A549 (cell line): ENCODE data around the gene LRRC8C. TPM values are rescaled to one million over a fixed set of nuclear protein-coding genes. Genes with fewer than 3 reads are reported as not detected.

ENCODE experiments used
- ATAC-seq, 2 experiments: fragments of 200-7000 bp in 1 of 2; fragments of >200 bp in 1 of 2; cut with Nextera tagmentation in 1 of 2; cut with Tn5 transposase in 1 of 2; 3 replicates each; pipeline versions ENCODE4 v1.8.0 to v1.9.1; 2018 to 2020; ENCODE audit warnings: mild to moderate bottlenecking in 1 of 2, moderate library complexity in 1 of 2
- CTCF ChIA-PET: fragments of 300-600 bp; sonication (Branson Sonifier 250); formaldehyde crosslinking; extraction: SDS; loops from one replicate; lab custom pipeline; 2021; ENCODE audit warnings: antibody characterized with exemption, inconsistent platforms; lab: Yijun Ruan, JAX
- POLR2A ChIA-PET: fragments of 350-600 bp; formaldehyde crosslinking; extraction: SDS; loops from one replicate; lab custom pipeline; 2021; ENCODE audit warnings: antibody characterized with exemption, inconsistent platforms; lab: Yijun Ruan, JAX
- DNase-seq, 2 experiments: peaks; one replicate each; pipeline versions ENCODE4 v3.0.0 to v3.0.0-alpha.2; 2011 to 2016; ENCODE audit warnings: low read depth in 1 of 2, low spot score in 1 of 2
- FAIRE-seq: peaks from 2 replicates; lab custom pipeline; 2011; peaks lifted over from hg19 to GRCh38; lab: Jason Lieb, UNC
- H3K27ac ChIP-seq, 2 experiments: fragments of >200 bp; sonication (Bioruptor Twin); formaldehyde crosslinking; 3 replicates each; pipeline ENCODE4 v1.5.1; 2016 to 2017
- H3K4me1 ChIP-seq: fragments of >200 bp; sonication (Bioruptor Twin); formaldehyde crosslinking; 3 replicates; pipeline ENCODE4 v1.6.1; 2016
- H3K4me2 ChIP-seq: fragments of >200 bp; sonication (Bioruptor Twin); formaldehyde crosslinking; 3 replicates; pipeline ENCODE4 v1.6.1; 2016
- H3K4me3 ChIP-seq: fragments of >200 bp; sonication (Bioruptor Twin); formaldehyde crosslinking; 3 replicates; pipeline ENCODE4 v1.5.1; 2016
- H3K9me3 ChIP-seq: fragments of >200 bp; sonication (Bioruptor Twin); formaldehyde crosslinking; 3 replicates; pipeline ENCODE4 v1.6.1; 2016
- EP300 ChIP-seq, 2 experiments: fragments of >200 bp; sonication (Bioruptor Twin); formaldehyde crosslinking; IDR thresholded peaks; 2 replicates in 1 of 2; 3 replicates in 1 of 2; pipeline ENCODE4 v1.6.1; 2016 to 2017
- FOXS1 ChIP-seq: fragments of 250-450 bp; sonication (Bioruptor Pico); IDR thresholded peaks from 2 replicates; pipeline ENCODE4 v1.5.0; 2020; ENCODE audit warnings: mild to moderate bottlenecking, moderate library complexity
- GATA3 ChIP-seq: IDR thresholded peaks from 2 replicates; pipeline ENCODE4 v1.6.1; 2012; ENCODE audit warnings: borderline replicate concordance
- HDAC2 ChIP-seq: fragments of 200-600 bp; sonication (generic); IDR thresholded peaks from 2 replicates; pipeline ENCODE4 v1.6.1; 2016
- HEYL ChIP-seq: fragments of 250-450 bp; sonication (Bioruptor Pico); IDR thresholded peaks from 2 replicates; pipeline ENCODE4 v1.8.0; 2021; ENCODE audit warnings: mild to moderate bottlenecking, moderate library complexity
- HOXA7 ChIP-seq: fragments of 250-450 bp; sonication (Bioruptor Pico); IDR thresholded peaks from 2 replicates; pipeline ENCODE4 v1.5.0; 2020; ENCODE audit warnings: mild to moderate bottlenecking, moderate library complexity
- HOXB13 ChIP-seq: fragments of 250-450 bp; sonication (Bioruptor Pico); IDR thresholded peaks from 2 replicates; pipeline ENCODE4 v1.5.0; 2020; ENCODE audit warnings: low read depth, mild to moderate bottlenecking, moderate library complexity
- JUNB ChIP-seq: fragments of >200 bp; sonication (Bioruptor Twin); formaldehyde crosslinking; IDR thresholded peaks from 2 replicates; pipeline ENCODE4 v1.6.1; 2016
- KDM5A ChIP-seq: fragments of 200-600 bp; sonication (generic); IDR thresholded peaks from 2 replicates; pipeline ENCODE4 v1.6.1; 2016; ENCODE audit warnings: antibody characterized with exemption, mild to moderate bottlenecking
- MAFK ChIP-seq: fragments of 450-650 bp; IDR thresholded peaks from 2 replicates; pipeline ENCODE4 v1.6.1; 2014; ENCODE audit not compliant: partially characterized antibody
- MAZ ChIP-seq: fragments of 150-350 bp; IDR thresholded peaks from 2 replicates; pipeline ENCODE4 v1.6.1; 2014; ENCODE audit warnings: antibody characterized with exemption, low read depth, low read length, borderline replicate concordance
- NPAS2 ChIP-seq: fragments of 250-450 bp; sonication (Bioruptor Pico); IDR thresholded peaks from 2 replicates; pipeline ENCODE4 v1.8.0; 2022; ENCODE audit warnings: mild to moderate bottlenecking, moderate library complexity, borderline replicate concordance
- NR3C1 ChIP-seq: fragments of >200 bp; sonication (Bioruptor Twin); formaldehyde crosslinking; IDR thresholded peaks from 3 replicates; pipeline ENCODE4 v1.6.1; 2017
- POLR2A ChIP-seq: IDR thresholded peaks from 2 replicates; pipeline ENCODE4 v1.6.1; 2012; ENCODE audit warnings: mild to moderate bottlenecking, low read length
- POLR2AphosphoS2 ChIP-seq: conservative IDR thresholded peaks from 2 replicates; pipeline ENCODE4 v1.6.1; 2012; ENCODE audit warnings: low read length, improper control_type of control experiment, inconsistent platforms
- RCOR1 ChIP-seq: fragments of 150-350 bp; IDR thresholded peaks from 2 replicates; pipeline ENCODE4 v1.6.1; 2014; ENCODE audit warnings: antibody characterized with exemption, low read length, low read depth
- SMC3 ChIP-seq: fragments of >200 bp; sonication (Bioruptor Twin); formaldehyde crosslinking; IDR thresholded peaks from 3 replicates; pipeline ENCODE4 v1.6.1; 2018; ENCODE audit warnings: inconsistent platforms
- ZFP36 ChIP-seq: fragments of 450-650 bp; IDR thresholded peaks from 2 replicates; pipeline ENCODE4 v1.6.1; 2014; ENCODE audit warnings: borderline replicate concordance; ENCODE audit not compliant: partially characterized antibody
- WGBS: methylation state at CpG from one replicate; pipeline ENCODE4 v1.1.6; 2017; ENCODE audit errors: missing lambda C conversion rate; 5-methylcytosine and 5-hydroxymethylcytosine counted together
- polyA plus RNA-seq, 4 experiments: library from polyadenylated mRNA; depleted of rRNA in 3 of 4; stranded (reverse); fragments of >200 nt; fragmentation: RNase III in 1 of 4; extraction: RNeasy Plus Mini Kit Qiagen cat#74134 plus additional on column Dnase treatment in 1 of 4; gene quantifications; 2 replicates in 3 of 4; 3 replicates in 1 of 4; pipeline ENCODE4 v1.2.3, GENCODE V29; 2011 to 2017
- TF ChIP-seq, protein P1 (sequence below): fragments of >200 bp; sonication (Bioruptor Twin); formaldehyde crosslinking; IDR thresholded peaks from 2 replicates; pipeline ENCODE4 v1.6.1; 2016
- TF ChIP-seq, protein P2 (sequence below): IDR thresholded peaks from 2 replicates; pipeline ENCODE4 v1.6.1; 2012
- TF ChIP-seq, protein P3 (sequence below): fragments of >200 bp; sonication (Bioruptor Twin); formaldehyde crosslinking; IDR thresholded peaks from 3 replicates; pipeline ENCODE4 v1.6.1; 2016
- TF ChIP-seq, protein P4 (sequence below): fragments of 450-650 bp; IDR thresholded peaks from 2 replicates; pipeline ENCODE4 v1.6.1; 2014; ENCODE audit warnings: antibody characterized with exemption

The LRRC8C gene
- polyA plus RNA-seq, 2 of the 4 experiments (the other 2 are of a cell fraction) = 6.3 to 15.9 TPM

DNA sequence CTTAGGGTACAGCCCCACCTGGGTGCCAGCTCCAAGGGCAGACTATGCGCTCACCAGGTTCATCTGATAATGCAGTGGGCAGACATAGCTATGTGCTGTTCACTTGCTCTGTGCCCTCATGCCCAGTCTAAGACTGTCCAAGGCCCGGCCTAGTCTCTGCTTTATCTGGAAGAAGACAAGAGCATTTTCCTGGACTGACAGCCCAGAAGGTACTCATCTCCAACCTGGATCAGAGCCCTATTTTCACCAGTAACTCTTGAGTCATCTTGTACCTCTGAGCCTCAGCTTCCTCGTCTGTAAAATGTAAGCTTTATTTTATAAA, 28.5 kb upstream of the LRRC8C start:
- POLR2A ChIA-PET = no interaction called here
- CTCF ChIA-PET = interaction anchor here (0.9 to 3.2 kb wide), 7 partner anchors 14 to 159 kb away, joined by 3 to 13 read pairs (median 3); no protein-coding TSS in a partner anchor
- no peak for FAIRE-seq

DNA sequence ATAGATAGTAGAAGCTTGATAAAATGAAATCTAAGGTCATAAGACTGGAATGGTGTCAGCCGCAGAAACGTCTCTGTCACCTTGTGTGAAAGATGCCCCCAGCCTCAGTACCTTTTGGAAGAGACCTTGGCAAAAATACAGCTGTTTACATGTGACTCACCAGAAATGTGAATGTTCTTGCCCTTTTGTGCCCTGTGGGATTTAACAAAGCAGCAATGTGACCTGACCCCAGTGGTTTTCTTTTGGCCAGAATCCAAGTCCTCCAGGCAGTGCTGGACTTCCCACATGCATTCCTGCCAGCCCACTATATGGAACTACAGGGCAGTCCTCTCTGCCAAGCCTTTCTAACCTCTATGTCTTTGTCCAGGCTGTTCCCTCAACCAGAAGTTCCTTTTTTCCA, 27.2 kb upstream of the LRRC8C start:
- H3K4me2 ChIP-seq = no peak overlapping the region

More for the DNA sequence above, 28.5 kb upstream of the LRRC8C start:
- Histone ChIP-seq H3K27ac (no peak overlapping the region), H3K4me2 (no peak overlapping the region), H3K9me3 (no peaks in the 10 kb centered on the region), H3K4me1 (peaks cover 6% of the 10 kb centered on the region; the same call in 1 of the 3 replicates), H3K4me3 (no peak overlapping the region)
- TF ChIP-seq HOXA7 (CRISPR knock-in tag) = no peak
- DNase-seq = no peak
- no peak; a peak in 2 of 6 replicates for ATAC-seq
- 68% methylated on average over 3 of the region's 3 CpGs for WGBS

DNA sequence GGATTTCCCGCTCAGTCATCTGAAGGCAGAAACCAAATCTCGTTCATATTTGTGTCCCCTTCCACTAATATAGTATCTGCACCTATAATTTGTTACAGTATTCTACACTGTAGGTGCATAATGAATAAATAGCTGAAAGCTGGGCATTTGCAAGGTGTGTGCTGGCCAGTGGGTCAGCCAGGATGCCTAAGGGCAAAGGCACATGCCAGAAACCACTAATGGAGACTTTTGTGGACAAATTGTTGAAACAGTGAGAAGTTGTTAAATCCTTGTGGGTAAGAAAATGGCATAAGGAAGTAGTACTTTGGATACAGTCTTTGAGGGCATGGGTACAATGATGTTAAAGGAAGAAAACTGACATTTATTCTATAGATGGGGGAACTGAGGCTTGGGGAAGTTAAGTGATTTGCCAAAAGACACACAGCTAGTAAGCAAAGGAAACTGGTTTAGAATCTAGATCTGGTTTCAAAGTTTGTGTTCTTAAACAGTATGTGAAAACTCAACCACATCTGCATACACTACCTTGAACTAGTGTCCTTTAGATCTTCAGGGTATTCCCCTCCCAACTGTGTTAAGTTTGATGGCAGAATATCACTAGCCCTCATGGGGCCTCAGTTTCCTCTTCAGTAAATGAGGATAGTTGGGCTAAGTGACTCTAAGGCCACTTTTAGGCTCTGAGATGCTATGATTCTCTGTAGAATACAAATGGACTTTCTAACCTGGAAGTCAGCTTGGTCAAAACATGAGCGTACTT, 26.5 kb upstream of the LRRC8C start:
- TF ChIP-seq JUNB = no peak
- TF ChIP-seq, protein P1, sequence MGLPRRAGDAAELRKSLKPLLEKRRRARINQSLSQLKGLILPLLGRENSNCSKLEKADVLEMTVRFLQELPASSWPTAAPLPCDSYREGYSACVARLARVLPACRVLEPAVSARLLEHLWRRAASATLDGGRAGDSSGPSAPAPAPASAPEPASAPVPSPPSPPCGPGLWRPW = no peak
- no peak for TF ChIP-seq MAZ
- TF ChIP-seq HEYL = no peak
- no peak for TF ChIP-seq SMC3
- TF ChIP-seq HDAC2 = no peak
- TF ChIP-seq NR3C1 = no peak
- TF ChIP-seq RCOR1 = no peak
- TF ChIP-seq ZFP36 = no peak
- TF ChIP-seq GATA3 = no peak
- TF ChIP-seq EP300 (IDR thresholded peaks at IDR 0.05) = no peak
- no peaks in the 10 kb centered on the region for H3K9me3 ChIP-seq
- CTCF ChIA-PET = no interaction called here
- no peak overlapping the region for H3K4me3 ChIP-seq
- WGBS = 90% methylated on average over 3 of the region's 3 CpGs
- no peak overlapping the region for H3K4me2 ChIP-seq
- no peak for DNase-seq
- no peak overlapping the region for H3K27ac ChIP-seq
- FAIRE-seq = no peak
- H3K4me1 ChIP-seq = peaks cover 6% of the 10 kb centered on the region; the same call in 1 of the 3 replicates
- no peak for ATAC-seq
- POLR2A ChIA-PET = no interaction called here

More for the DNA sequence above, 27.2 kb upstream of the LRRC8C start:
- TF ChIP-seq HOXB13 (CRISPR knock-in tag) = no peak
- no peak for TF ChIP-seq KDM5A
- TF ChIP-seq MAFK = no peak
- TF ChIP-seq, protein P2, sequence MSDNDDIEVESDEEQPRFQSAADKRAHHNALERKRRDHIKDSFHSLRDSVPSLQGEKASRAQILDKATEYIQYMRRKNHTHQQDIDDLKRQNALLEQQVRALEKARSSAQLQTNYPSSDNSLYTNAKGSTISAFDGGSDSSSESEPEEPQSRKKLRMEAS = no peak
- TF ChIP-seq NPAS2 (CRISPR knock-in tag) = no peak
- TF ChIP-seq ZFP36 = no peak
- TF ChIP-seq, protein P3, sequence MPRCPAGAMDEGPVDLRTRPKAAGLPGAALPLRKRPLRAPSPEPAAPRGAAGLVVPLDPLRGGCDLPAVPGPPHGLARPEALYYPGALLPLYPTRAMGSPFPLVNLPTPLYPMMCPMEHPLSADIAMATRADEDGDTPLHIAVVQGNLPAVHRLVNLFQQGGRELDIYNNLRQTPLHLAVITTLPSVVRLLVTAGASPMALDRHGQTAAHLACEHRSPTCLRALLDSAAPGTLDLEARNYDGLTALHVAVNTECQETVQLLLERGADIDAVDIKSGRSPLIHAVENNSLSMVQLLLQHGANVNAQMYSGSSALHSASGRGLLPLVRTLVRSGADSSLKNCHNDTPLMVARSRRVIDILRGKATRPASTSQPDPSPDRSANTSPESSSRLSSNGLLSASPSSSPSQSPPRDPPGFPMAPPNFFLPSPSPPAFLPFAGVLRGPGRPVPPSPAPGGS = no peak
- TF ChIP-seq EP300 (IDR thresholded peaks at IDR 0.05) = no peak
- TF ChIP-seq, protein P4, sequence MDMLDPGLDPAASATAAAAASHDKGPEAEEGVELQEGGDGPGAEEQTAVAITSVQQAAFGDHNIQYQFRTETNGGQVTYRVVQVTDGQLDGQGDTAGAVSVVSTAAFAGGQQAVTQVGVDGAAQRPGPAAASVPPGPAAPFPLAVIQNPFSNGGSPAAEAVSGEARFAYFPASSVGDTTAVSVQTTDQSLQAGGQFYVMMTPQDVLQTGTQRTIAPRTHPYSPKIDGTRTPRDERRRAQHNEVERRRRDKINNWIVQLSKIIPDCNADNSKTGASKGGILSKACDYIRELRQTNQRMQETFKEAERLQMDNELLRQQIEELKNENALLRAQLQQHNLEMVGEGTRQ = no peak
- no peak for TF ChIP-seq FOXS1 (CRISPR knock-in tag)
- TF ChIP-seq JUNB = no peak
- TF ChIP-seq POLR2AphosphoS2 = no peak
- no peak for TF ChIP-seq POLR2A
- FAIRE-seq (no peak), ATAC-seq (no peak), DNase-seq (no peak)
- Histone ChIP-seq H3K27ac (no peak overlapping the region), H3K4me1 (peaks cover 6% of the 10 kb centered on the region; the same call in 1 of the 3 replicates), H3K4me3 (no peak overlapping the region), H3K9me3 (no peaks in the 10 kb centered on the region)
- ChIA-PET CTCF (interaction anchor here (3.1 to 3.2 kb wide), 2 partner anchors 122 to 157 kb away, joined by 11 to 13 read pairs; no protein-coding TSS in a partner anchor), POLR2A (no interaction called here)
- 80% methylated on average over 2 of the region's 2 CpGs for WGBS
